22Rv1 (cell line): Measurements from ENCODE around the gene CTNNA3.

ENCODE experiments used
- ZFX ChIP-seq: fragments of 450-650 bp; IDR thresholded peaks from 2 replicates; pipeline ENCODE4 v1.6.1; 2017; ENCODE audit warnings: antibody characterized with exemption, borderline replicate concordance
- TF ChIP-seq, protein P1 (sequence below): fragments of 450-650 bp; IDR thresholded peaks from 2 replicates; pipeline ENCODE4 v1.5.1; 2017; ENCODE audit warnings: mild to moderate bottlenecking

DNA sequence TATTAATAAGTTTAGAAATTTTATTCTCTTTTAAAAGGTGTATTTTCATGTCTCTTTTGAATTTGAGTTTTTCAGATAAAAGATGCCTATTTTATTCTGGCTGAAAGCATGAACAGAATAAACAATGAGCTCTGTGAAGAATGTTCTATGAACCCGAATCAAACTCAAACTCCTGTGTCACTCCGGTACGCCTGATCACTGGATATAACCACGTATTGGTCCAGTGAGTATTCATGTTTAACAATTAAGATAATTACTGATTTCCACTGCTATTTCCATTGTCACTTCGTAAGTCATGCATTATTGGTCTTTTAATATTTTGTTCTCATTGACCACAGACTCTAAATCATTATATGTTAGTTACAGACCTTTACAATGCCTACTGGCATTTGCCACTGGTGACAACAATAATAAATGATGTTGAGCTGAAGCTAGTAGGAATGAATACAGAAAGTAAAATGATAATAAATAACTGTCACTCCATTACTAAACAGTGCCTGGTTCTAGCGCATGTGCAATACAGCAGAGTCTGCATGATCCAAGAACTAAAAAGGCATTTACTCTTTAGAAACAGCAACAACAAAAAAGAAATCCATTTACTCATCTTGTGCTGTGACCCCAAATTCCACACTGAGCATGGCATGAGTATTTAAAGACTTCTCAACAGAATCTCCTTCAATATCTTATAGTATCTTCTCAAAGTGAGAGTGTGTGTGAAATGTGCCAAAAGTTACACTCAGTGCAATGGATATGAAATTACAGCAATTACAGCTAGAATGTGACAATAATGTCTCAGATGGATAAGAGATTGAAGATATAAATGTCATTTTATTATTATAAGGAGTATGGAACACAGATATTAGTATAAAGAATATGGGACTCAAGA, 1597.2 kb downstream of the CTNNA3 start:
- TF ChIP-seq, protein P1, sequence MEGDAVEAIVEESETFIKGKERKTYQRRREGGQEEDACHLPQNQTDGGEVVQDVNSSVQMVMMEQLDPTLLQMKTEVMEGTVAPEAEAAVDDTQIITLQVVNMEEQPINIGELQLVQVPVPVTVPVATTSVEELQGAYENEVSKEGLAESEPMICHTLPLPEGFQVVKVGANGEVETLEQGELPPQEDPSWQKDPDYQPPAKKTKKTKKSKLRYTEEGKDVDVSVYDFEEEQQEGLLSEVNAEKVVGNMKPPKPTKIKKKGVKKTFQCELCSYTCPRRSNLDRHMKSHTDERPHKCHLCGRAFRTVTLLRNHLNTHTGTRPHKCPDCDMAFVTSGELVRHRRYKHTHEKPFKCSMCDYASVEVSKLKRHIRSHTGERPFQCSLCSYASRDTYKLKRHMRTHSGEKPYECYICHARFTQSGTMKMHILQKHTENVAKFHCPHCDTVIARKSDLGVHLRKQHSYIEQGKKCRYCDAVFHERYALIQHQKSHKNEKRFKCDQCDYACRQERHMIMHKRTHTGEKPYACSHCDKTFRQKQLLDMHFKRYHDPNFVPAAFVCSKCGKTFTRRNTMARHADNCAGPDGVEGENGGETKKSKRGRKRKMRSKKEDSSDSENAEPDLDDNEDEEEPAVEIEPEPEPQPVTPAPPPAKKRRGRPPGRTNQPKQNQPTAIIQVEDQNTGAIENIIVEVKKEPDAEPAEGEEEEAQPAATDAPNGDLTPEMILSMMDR = no peak
- no peak for TF ChIP-seq ZFX
